ENCODE measurements around the gene FLAD1. TPM values are rescaled to one million over a fixed set of nuclear protein-coding genes. Genes with fewer than 3 reads are reported as not detected.

The FLAD1 gene
- total RNA-seq, 1 donor from 2014 or later = 31.2 TPM

GRCh38 chr1:155002464-155003226 is 19.5 kb downstream of the FLAD1 start, which contains the start of gene ZBTB7B:
TSS of gene ZBTB7B (plus strand) at chr1:155002802. CDS start at chr1:155014661, 11,859 bp downstream.
- Histone ChIP-seq H3K27ac (peak within 1 kb of the TSS; percentile 97 to 98), H3K27me3 (no peaks in the 10 kb centered on the region), H3K4me1 (peaks cover 22 to 48% of the 10 kb centered on the region in 2 donors), H3K36me3 (no peaks in the 10 kb centered on the region), H3K4me3 (peak within 1 kb of the TSS; percentile 92 to 94), H3K9me3 (no peaks in the 10 kb centered on the region)
- no peak for TF ChIP-seq CTCF (IDR thresholded peaks at IDR 0.05)
- intact Hi-C loops (cut with DNase I) = loop anchor here (1.0 to 5.0 kb wide), 6 partner anchors 28 to 960 kb away; partner anchors contain the start of genes ADAM15, ATP8B2, CKS1B and SLC50A1
- no peak for DNase-seq (ENCODE audit: low spot score in 2 of 2)

GRCh38 chr1:155003227-155003765 is 20.2 kb downstream of the FLAD1 start:
- H3K9me3 ChIP-seq = no peaks in the 10 kb centered on the region
- H3K36me3 ChIP-seq = no peaks in the 10 kb centered on the region
- no peak for TF ChIP-seq CTCF (IDR thresholded peaks at IDR 0.05)
- H3K27ac ChIP-seq = peak overlapping the region; percentile 97 to 98
- H3K4me1 ChIP-seq = peaks cover 25 to 55% of the 10 kb centered on the region in 2 donors
- intact Hi-C loops (cut with DNase I) = loop anchor here (2.0 to 5.0 kb wide), 4 partner anchors 48 to 959 kb away; partner anchors contain the start of genes ADAM15, ATP8B2 and SLC50A1
- DNase-seq (ENCODE audit: low spot score in 2 of 2) = peak in 1 of 2 donors; percentile 79
- peak overlapping the region; percentile 92 to 94 for H3K4me3 ChIP-seq
- H3K27me3 ChIP-seq = no peaks in the 10 kb centered on the region

- Histone ChIP-seq H3K9me3 (no peaks in the 10 kb centered on the region), H3K4me1 (peaks cover 25 to 56% of the 10 kb centered on the region in 2 donors), H3K4me3 (peak overlapping the region; percentile 92 to 94), H3K27me3 (no peaks in the 10 kb centered on the region), H3K27ac (peak overlapping the region; percentile 97 to 98), H3K36me3 (no peaks in the 10 kb centered on the region)
- DNase-seq (ENCODE audit: low spot score in 2 of 2) = peak in 1 of 2 donors; percentile 88
- TF ChIP-seq CTCF (IDR thresholded peaks at IDR 0.05) = no peak
- intact Hi-C loops (cut with DNase I) = loop anchor here (2.0 to 5.0 kb wide), 4 partner anchors 47 to 958 kb away; partner anchors contain the start of genes ADAM15, ATP8B2 and SLC50A1
Measured at GRCh38 chr1:155003766-155004351, 20.7 kb downstream of the FLAD1 start.

- intact Hi-C loops (cut with DNase I) = loop anchor here (5.0 kb wide), 3 partner anchors 133 to 958 kb away; partner anchors contain the start of genes ATP8B2 and SLC50A1
- DNase-seq (ENCODE audit: low spot score in 2 of 2) = no peak
- Histone ChIP-seq H3K27ac (peak overlapping the region; percentile 97 to 98), H3K9me3 (no peaks in the 10 kb centered on the region), H3K27me3 (no peaks in the 10 kb centered on the region), H3K4me3 (peak overlapping the region; percentile 92 to 94), H3K36me3 (no peaks in the 10 kb centered on the region), H3K4me1 (peaks cover 21 to 52% of the 10 kb centered on the region in 2 donors)
- TF ChIP-seq CTCF (IDR thresholded peaks at IDR 0.05) = no peak
Measured at GRCh38 chr1:155004352-155005075, 21.4 kb downstream of the FLAD1 start.
